Measurements from ENCODE around the gene CHST11.

Gene CHST11

DNA sequence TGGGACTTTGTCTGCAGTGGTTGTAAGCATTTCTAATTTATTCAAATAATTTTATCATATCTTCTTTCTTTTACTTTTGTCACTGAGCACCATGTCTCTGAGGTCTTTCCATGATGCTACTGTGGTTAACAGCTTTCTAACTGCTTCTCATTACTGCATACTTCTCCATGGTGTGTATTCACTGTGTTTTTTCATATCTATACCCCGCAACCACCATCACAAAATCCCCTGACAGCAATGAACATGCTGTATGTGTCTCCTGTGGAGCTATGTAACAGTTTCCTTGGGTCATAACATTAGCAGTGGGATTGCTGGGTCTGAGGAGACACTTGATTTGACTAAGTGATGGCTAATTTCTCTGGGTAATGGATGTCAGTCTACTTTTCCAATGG is 29.2 kb upstream of the CHST11 start:
- Histone ChIP-seq H3K27me3 (ENCODE audit: control insufficient read depth in 1 of 2, insufficient read depth in 2 of 2, low read length in 2 of 2) (no peaks in the 10 kb centered on the region), H3K9ac (ENCODE audit: low read length in 2 of 2) (no peak overlapping the region), H3K9me3 (ENCODE audit: control insufficient read depth in 2 of 2, low read length in 2 of 2) (no peaks in the 10 kb centered on the region), H3K4me1 (ENCODE audit: control insufficient read depth, insufficient read depth, low read length) (no peaks in the 10 kb centered on the region), H3K36me3 (ENCODE audit: control insufficient read depth in 2 of 2, insufficient read depth in 2 of 2, low read length in 2 of 2) (no peaks in the 10 kb centered on the region), H3K27ac (ENCODE audit: low read length) (no peak overlapping the region), H3K4me3 (ENCODE audit: low read length in 2 of 2) (no peak overlapping the region)

DNA sequence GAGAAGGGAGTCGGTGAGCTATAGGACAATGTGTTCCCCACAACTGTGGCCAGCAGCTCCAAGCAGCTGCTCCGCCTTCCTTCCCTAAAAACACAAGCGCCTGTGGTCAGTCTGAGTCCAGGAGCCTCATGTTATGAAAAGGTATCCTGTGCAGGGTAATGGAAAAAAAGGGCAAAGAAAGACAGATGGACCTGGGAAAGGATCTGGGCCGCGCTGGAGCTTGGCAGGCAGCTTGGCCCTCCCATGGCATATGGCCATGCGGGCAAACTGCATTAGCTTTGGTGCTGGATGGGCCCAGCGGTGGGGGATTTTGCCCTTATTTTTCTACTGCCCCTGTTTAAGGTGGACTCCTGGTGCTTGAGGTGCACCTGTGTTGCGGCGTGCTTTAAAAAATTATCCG is 23.7 kb upstream of the CHST11 start:
- H3K4me1 ChIP-seq (ENCODE audit: control insufficient read depth, insufficient read depth, low read length): no peaks in the 10 kb centered on the region
- no peaks in the 10 kb centered on the region for H3K9me3 ChIP-seq (ENCODE audit: control insufficient read depth in 2 of 2, low read length in 2 of 2)
- no peak overlapping the region for H3K4me3 ChIP-seq (ENCODE audit: low read length in 2 of 2)
- H3K27me3 ChIP-seq (ENCODE audit: control insufficient read depth in 1 of 2, insufficient read depth in 2 of 2, low read length in 2 of 2): no peaks in the 10 kb centered on the region
- H3K36me3 ChIP-seq (ENCODE audit: control insufficient read depth in 2 of 2, insufficient read depth in 2 of 2, low read length in 2 of 2): no peaks in the 10 kb centered on the region
- no peak overlapping the region for H3K9ac ChIP-seq (ENCODE audit: low read length in 2 of 2)
- H3K27ac ChIP-seq (ENCODE audit: low read length): no peak overlapping the region

DNA sequence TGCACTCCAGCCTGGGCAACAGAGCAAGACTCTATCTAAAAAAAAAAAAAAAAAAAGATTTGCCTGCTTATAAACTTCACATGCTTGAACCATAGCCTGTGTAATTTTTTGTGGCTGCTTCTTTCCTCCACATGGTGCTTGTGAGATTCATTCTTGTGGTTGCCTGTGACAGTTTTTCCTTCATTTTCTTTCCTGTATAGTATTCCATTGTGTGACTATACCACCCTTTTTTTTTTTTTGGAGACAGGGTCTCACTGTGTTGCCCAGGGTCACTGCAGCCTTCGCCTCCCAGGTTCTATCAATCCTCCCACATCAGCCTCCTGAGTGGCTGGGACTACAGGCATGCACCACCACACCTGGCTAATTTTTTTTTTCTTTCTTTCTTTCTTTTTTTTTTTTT is 22.6 kb upstream of the CHST11 start:
- Histone ChIP-seq H3K4me3 (ENCODE audit: low read length in 2 of 2) (no peak overlapping the region), H3K9ac (ENCODE audit: low read length in 2 of 2) (no peak overlapping the region), H3K27ac (ENCODE audit: low read length) (no peak overlapping the region), H3K4me1 (ENCODE audit: control insufficient read depth, insufficient read depth, low read length) (no peaks in the 10 kb centered on the region), H3K9me3 (ENCODE audit: control insufficient read depth in 2 of 2, low read length in 2 of 2) (no peaks in the 10 kb centered on the region), H3K36me3 (ENCODE audit: control insufficient read depth in 2 of 2, insufficient read depth in 2 of 2, low read length in 2 of 2) (no peaks in the 10 kb centered on the region), H3K27me3 (ENCODE audit: control insufficient read depth in 1 of 2, insufficient read depth in 2 of 2, low read length in 2 of 2) (no peaks in the 10 kb centered on the region)

DNA sequence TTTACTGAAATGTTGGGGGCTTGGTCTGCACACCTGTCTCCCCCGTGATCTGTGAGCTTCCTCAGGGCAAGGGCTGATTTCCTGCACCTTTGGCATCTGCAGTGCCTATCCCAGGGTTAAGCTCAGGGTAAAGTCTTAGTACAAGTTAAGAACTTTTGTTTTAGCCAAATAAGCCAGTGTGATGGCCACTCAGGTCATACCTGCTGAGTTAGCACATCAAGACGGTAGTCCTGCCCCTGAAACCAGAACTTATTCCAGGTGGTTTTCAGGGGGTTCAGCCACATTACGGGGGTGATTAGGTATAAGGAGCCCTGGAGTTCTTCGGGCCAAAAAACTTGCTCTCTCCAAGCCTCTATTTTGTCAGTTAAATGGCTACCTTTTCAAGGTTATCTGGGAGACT is 21.6 kb upstream of the CHST11 start:
- H3K27me3 ChIP-seq (ENCODE audit: control insufficient read depth in 1 of 2, insufficient read depth in 2 of 2, low read length in 2 of 2): no peaks in the 10 kb centered on the region
- no peak overlapping the region for H3K9ac ChIP-seq (ENCODE audit: low read length in 2 of 2)
- no peaks in the 10 kb centered on the region for H3K9me3 ChIP-seq (ENCODE audit: control insufficient read depth in 2 of 2, low read length in 2 of 2)
- H3K4me3 ChIP-seq (ENCODE audit: low read length in 2 of 2): no peak overlapping the region
- no peaks in the 10 kb centered on the region for H3K4me1 ChIP-seq (ENCODE audit: control insufficient read depth, insufficient read depth, low read length)
- H3K36me3 ChIP-seq (ENCODE audit: control insufficient read depth in 2 of 2, insufficient read depth in 2 of 2, low read length in 2 of 2): no peaks in the 10 kb centered on the region
- H3K27ac ChIP-seq (ENCODE audit: low read length): no peak overlapping the region

DNA sequence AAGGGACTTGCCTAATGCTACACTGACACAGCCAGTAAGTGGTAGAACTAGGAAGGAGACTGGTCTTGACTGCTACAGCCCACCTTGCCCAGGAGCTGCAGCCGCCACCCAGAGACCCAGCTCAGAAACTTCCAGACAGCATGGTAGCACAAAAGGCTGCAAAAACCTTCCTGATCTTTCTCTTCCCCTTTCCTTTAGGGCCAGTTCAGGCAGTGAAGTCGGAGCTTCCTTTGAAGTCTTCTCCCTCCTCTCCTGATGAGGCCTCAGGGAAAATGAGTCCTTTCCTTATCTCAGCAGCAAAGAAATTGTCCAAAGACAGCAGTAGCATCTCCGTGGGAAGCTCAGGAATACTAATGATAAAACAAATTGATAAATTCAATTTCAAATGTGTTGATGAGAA is 21.0 kb upstream of the CHST11 start:
- no peak overlapping the region for H3K27ac ChIP-seq (ENCODE audit: low read length)
- H3K4me1 ChIP-seq (ENCODE audit: control insufficient read depth, insufficient read depth, low read length): no peaks in the 10 kb centered on the region
- no peaks in the 10 kb centered on the region for H3K36me3 ChIP-seq (ENCODE audit: control insufficient read depth in 2 of 2, insufficient read depth in 2 of 2, low read length in 2 of 2)
- H3K9ac ChIP-seq (ENCODE audit: low read length in 2 of 2): no peak overlapping the region
- no peaks in the 10 kb centered on the region for H3K27me3 ChIP-seq (ENCODE audit: control insufficient read depth in 1 of 2, insufficient read depth in 2 of 2, low read length in 2 of 2)
- H3K9me3 ChIP-seq (ENCODE audit: control insufficient read depth in 2 of 2, low read length in 2 of 2): no peaks in the 10 kb centered on the region
- H3K4me3 ChIP-seq (ENCODE audit: low read length in 2 of 2): no peak overlapping the region

DNA sequence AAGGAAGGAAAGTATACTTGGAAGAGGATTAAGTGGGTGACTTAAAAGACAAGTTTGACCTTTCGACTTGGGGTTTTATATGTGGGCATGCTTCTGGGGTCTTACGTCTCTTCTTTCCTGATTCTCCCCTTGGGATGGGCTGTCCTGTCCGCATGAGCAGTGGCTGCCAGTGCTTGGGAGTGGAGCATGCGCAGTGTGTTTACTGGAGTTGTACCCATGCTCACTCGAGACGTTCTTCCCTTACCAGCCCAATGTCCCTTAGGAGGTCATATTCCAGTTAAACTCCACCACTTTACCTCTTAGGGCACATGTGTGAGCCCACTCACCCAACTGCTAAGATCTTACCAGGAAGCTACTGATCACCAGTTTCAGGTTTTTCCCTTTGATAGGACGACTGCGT is 20.0 kb upstream of the CHST11 start:
- no peak overlapping the region for H3K4me3 ChIP-seq (ENCODE audit: low read length in 2 of 2)
- no peaks in the 10 kb centered on the region for H3K4me1 ChIP-seq (ENCODE audit: control insufficient read depth, insufficient read depth, low read length)
- no peak overlapping the region for H3K9ac ChIP-seq (ENCODE audit: low read length in 2 of 2)
- no peaks in the 10 kb centered on the region for H3K9me3 ChIP-seq (ENCODE audit: control insufficient read depth in 2 of 2, low read length in 2 of 2)
- no peaks in the 10 kb centered on the region for H3K36me3 ChIP-seq (ENCODE audit: control insufficient read depth in 2 of 2, insufficient read depth in 2 of 2, low read length in 2 of 2)
- H3K27me3 ChIP-seq (ENCODE audit: control insufficient read depth in 1 of 2, insufficient read depth in 2 of 2, low read length in 2 of 2): no peaks in the 10 kb centered on the region
- no peak overlapping the region for H3K27ac ChIP-seq (ENCODE audit: low read length)

DNA sequence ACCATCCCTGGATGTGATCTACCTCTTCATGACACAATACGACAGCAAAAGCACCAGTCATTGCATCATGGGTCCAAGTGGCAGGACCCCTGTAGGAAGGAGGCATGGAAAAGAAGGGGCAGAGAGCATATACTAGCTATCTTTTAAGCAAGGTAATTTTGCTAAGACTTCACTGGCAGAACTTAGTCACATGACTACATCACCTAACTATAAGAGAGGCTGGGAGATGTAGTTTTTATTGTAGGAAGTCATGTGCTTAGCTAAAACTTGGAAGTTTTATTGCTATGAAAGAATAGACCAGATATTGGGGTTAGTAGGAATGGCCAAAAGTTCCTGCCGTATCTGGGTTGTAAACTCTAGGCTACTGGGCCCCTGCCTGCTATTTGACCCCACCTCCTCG is 18.6 kb upstream of the CHST11 start:
- no peaks in the 10 kb centered on the region for H3K9me3 ChIP-seq (ENCODE audit: control insufficient read depth in 2 of 2, low read length in 2 of 2)
- no peaks in the 10 kb centered on the region for H3K36me3 ChIP-seq (ENCODE audit: control insufficient read depth in 2 of 2, insufficient read depth in 2 of 2, low read length in 2 of 2)
- H3K27ac ChIP-seq (ENCODE audit: low read length): no peak overlapping the region
- H3K4me3 ChIP-seq (ENCODE audit: low read length in 2 of 2): no peak overlapping the region
- H3K4me1 ChIP-seq (ENCODE audit: control insufficient read depth, insufficient read depth, low read length): no peaks in the 10 kb centered on the region
- no peaks in the 10 kb centered on the region for H3K27me3 ChIP-seq (ENCODE audit: control insufficient read depth in 1 of 2, insufficient read depth in 2 of 2, low read length in 2 of 2)
- H3K9ac ChIP-seq (ENCODE audit: low read length in 2 of 2): no peak overlapping the region

DNA sequence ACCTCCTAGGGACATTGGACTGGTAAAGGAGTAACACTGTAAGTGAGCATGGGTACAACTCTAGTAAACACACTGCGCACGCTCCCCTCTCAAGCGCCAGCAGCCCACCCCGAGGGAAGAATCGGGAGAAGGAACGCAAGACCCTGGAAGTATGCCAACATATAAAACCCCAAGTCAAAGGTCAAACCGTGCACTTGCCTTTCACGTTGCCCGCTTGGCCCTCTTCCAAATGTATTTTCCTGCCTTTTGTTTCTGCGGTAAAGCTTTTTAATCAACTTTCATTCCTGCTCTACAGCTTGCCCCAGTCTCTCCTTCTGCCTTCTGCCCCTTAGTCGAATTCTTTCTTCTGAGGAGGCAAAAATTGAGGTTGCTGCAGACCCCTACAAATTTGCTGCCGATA is 17.6 kb upstream of the CHST11 start:
- Histone ChIP-seq H3K4me3 (ENCODE audit: low read length in 2 of 2) (no peak overlapping the region), H3K9me3 (ENCODE audit: control insufficient read depth in 2 of 2, low read length in 2 of 2) (no peaks in the 10 kb centered on the region), H3K9ac (ENCODE audit: low read length in 2 of 2) (no peak overlapping the region), H3K27ac (ENCODE audit: low read length) (no peak overlapping the region), H3K27me3 (ENCODE audit: control insufficient read depth in 1 of 2, insufficient read depth in 2 of 2, low read length in 2 of 2) (no peaks in the 10 kb centered on the region), H3K4me1 (ENCODE audit: control insufficient read depth, insufficient read depth, low read length) (no peaks in the 10 kb centered on the region), H3K36me3 (ENCODE audit: control insufficient read depth in 2 of 2, insufficient read depth in 2 of 2, low read length in 2 of 2) (no peaks in the 10 kb centered on the region)

DNA sequence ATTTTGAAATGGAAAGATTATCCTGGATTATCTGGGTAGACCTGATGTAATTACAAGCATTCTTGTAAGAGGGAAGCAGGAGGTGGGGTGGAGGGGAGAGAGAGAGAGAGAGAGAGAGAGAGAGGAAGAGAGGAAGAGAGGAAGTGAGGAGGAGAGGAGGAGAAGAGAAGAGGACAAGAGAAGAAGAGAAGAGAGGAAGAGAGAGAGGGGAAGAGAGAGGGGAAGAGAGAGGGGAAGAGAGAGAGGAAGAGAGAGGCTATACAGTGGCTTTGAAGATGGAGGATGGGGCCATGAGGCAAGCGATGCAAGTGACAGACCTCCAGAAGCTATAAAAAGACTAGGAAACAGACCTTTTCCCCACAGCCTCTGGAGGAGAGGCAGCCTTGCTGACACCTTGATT is 13.7 kb upstream of the CHST11 start:
- Histone ChIP-seq H3K27me3 (ENCODE audit: control insufficient read depth in 1 of 2, insufficient read depth in 2 of 2, low read length in 2 of 2) (no peaks in the 10 kb centered on the region), H3K4me1 (ENCODE audit: control insufficient read depth, insufficient read depth, low read length) (no peaks in the 10 kb centered on the region), H3K4me3 (ENCODE audit: low read length in 2 of 2) (no peak overlapping the region), H3K27ac (ENCODE audit: low read length) (no peak overlapping the region), H3K9me3 (ENCODE audit: control insufficient read depth in 2 of 2, low read length in 2 of 2) (no peaks in the 10 kb centered on the region), H3K9ac (ENCODE audit: low read length in 2 of 2) (no peak overlapping the region), H3K36me3 (ENCODE audit: control insufficient read depth in 2 of 2, insufficient read depth in 2 of 2, low read length in 2 of 2) (no peaks in the 10 kb centered on the region)

DNA sequence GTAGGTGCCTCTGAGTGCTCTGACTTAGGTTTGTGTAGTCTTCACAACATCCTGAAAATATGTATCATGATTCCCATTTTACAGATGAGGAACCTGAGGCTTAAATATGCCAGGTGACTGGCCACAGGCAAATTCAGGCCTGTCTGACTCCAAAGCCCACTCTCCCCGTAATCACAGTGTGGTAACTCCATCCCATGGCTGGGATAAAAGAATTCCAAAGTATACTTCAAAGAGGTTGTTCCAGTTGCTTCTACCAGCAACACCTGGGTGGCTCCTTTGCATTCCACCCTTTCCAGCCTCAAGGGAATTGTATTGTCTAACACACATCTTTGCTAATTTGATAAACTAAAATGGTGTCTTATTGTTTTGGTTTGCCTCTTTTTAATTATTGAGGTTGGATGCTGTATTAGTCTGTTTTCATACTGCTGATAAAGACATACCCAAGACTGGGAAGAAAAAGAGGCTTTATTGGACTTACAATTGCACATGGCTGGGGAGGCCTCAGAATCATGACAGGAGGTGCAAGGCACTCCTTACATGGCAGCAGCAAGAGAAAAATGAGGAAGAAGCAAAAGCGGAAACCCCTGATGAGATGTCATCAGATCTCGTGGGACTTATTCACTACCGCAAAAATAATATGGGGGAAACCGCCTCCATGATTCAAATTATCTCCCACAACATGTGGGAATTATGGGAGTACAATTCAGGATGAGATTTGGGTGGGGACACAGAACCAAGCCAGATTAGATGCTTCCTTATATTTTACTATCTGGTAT is 9.9 kb upstream of the CHST11 start:
- no peaks in the 10 kb centered on the region for H3K9me3 ChIP-seq (ENCODE audit: control insufficient read depth in 2 of 2, low read length in 2 of 2)
- no peak overlapping the region for H3K4me3 ChIP-seq (ENCODE audit: low read length in 2 of 2)
- no peaks in the 10 kb centered on the region for H3K36me3 ChIP-seq (ENCODE audit: control insufficient read depth in 2 of 2, insufficient read depth in 2 of 2, low read length in 2 of 2)
- no peak overlapping the region for H3K9ac ChIP-seq (ENCODE audit: low read length in 2 of 2)
- no peaks in the 10 kb centered on the region for H3K4me1 ChIP-seq (ENCODE audit: control insufficient read depth, insufficient read depth, low read length)
- no peaks in the 10 kb centered on the region for H3K27me3 ChIP-seq (ENCODE audit: control insufficient read depth in 1 of 2, insufficient read depth in 2 of 2, low read length in 2 of 2)
- H3K27ac ChIP-seq (ENCODE audit: low read length): no peak overlapping the region

DNA sequence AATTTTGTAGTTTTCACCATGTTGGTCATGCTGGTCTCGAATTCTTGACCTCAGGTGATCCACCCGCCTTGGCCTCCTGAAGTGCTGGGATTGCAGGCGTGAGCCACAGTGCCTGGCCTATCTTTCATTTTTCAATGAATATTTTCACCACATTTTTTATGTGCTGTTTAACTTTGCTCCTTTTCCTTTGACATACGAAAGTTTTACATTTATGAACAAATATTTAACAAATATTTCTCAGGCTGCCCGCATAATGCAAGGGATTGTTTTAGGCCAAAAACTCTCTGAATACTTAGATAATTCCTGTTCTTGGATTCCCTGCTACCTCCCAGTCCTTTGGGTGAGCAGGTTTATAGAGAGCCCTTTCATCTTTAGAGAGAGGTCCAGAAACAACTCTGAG is 8.7 kb upstream of the CHST11 start:
- no peak overlapping the region for H3K4me3 ChIP-seq (ENCODE audit: low read length in 2 of 2)
- H3K27me3 ChIP-seq (ENCODE audit: control insufficient read depth in 1 of 2, insufficient read depth in 2 of 2, low read length in 2 of 2): no peaks in the 10 kb centered on the region
- H3K4me1 ChIP-seq (ENCODE audit: control insufficient read depth, insufficient read depth, low read length): no peaks in the 10 kb centered on the region
- no peak overlapping the region for H3K9ac ChIP-seq (ENCODE audit: low read length in 2 of 2)
- H3K36me3 ChIP-seq (ENCODE audit: control insufficient read depth in 2 of 2, insufficient read depth in 2 of 2, low read length in 2 of 2): no peaks in the 10 kb centered on the region
- no peak overlapping the region for H3K27ac ChIP-seq (ENCODE audit: low read length)
- no peaks in the 10 kb centered on the region for H3K9me3 ChIP-seq (ENCODE audit: control insufficient read depth in 2 of 2, low read length in 2 of 2)

All from stomach smooth muscle (tissue), 2 donors.